H1 (cell line): ENCODE data around the gene ADO.

Experiments used
- BCL11A ChIP-seq, 2 experiments: IDR thresholded peaks; one replicate each; pipeline ENCODE4 v1.6.1; 2011; ENCODE audit warnings: low read depth in 2 of 2, low read length in 2 of 2, mild to moderate bottlenecking in 2 of 2
- BRCA1 ChIP-seq: IDR thresholded peaks from 2 replicates; pipeline ENCODE4 v1.6.1; 2012; ENCODE audit warnings: low read depth, low read length, improper control_type of control experiment
- CREB1 ChIP-seq: IDR thresholded peaks from 2 replicates; pipeline ENCODE4 v1.6.1; 2012; ENCODE audit warnings: inconsistent platforms
- CTCF ChIP-seq, 3 experiments: IDR thresholded peaks; 1 replicate in 2 of 3; 2 replicates in 1 of 3; pipeline versions ENCODE4 v1.5.1 to v1.6.1; 2011; ENCODE audit warnings: low read length in 3 of 3, mild to moderate bottlenecking in 3 of 3, inconsistent platforms in 2 of 3, low read depth in 1 of 3, moderate library complexity in 1 of 3; ENCODE audit not compliant: insufficient read depth in 1 of 3; ENCODE audit errors: control extremely low read depth in 1 of 3
- E2F6 ChIP-seq: IDR thresholded peaks from 2 replicates; pipeline ENCODE4 v1.6.1; 2012; ENCODE audit warnings: inconsistent platforms
- EP300 ChIP-seq, 2 experiments: IDR thresholded peaks; 1 replicate in 1 of 2; 2 replicates in 1 of 2; pipeline ENCODE4 v1.6.1; 2011 to 2012; ENCODE audit warnings: low read depth in 2 of 2, low read length in 2 of 2, mild to moderate bottlenecking in 2 of 2, borderline replicate concordance in 1 of 2, inconsistent platforms in 1 of 2, moderate library complexity in 1 of 2
- POLR2A ChIP-seq, 2 experiments: IDR thresholded peaks; 1 replicate in 1 of 2; 2 replicates in 1 of 2; pipeline ENCODE4 v1.6.1; 2011; ENCODE audit warnings: low read depth in 2 of 2, low read length in 2 of 2, mild to moderate bottlenecking in 2 of 2; ENCODE audit errors: control extremely low read depth in 1 of 2
- POLR2AphosphoS5 ChIP-seq: IDR thresholded peaks from 2 replicates; pipeline ENCODE4 v1.6.1; 2011; ENCODE audit warnings: low read depth, low read length
- RFX5 ChIP-seq: IDR thresholded peaks from 2 replicates; pipeline ENCODE4 v1.6.1; 2011; ENCODE audit warnings: low read depth, low read length, improper control_type of control experiment, borderline replicate concordance
- SP2 ChIP-seq: IDR thresholded peaks from 2 replicates; pipeline ENCODE4 v1.6.1; 2012; ENCODE audit warnings: mild to moderate bottlenecking, low read length, inconsistent platforms
- TCF12 ChIP-seq: IDR thresholded peaks from 2 replicates; pipeline ENCODE4 v1.6.1; 2011; ENCODE audit warnings: low read depth, mild to moderate bottlenecking, low read length
- TEAD4 ChIP-seq: IDR thresholded peaks from 2 replicates; pipeline ENCODE4 v1.6.1; 2012; ENCODE audit warnings: low read depth, low read length, inconsistent platforms, mixed read lengths
- USF2 ChIP-seq: IDR thresholded peaks from 2 replicates; pipeline ENCODE4 v1.6.1; 2011; ENCODE audit warnings: low read length, improper control_type of control experiment
- ZNF274 ChIP-seq: IDR thresholded peaks from 2 replicates; pipeline ENCODE4 v1.7.0; 2012; ENCODE audit warnings: low read length, borderline replicate concordance; ENCODE audit errors: extremely low read depth

GRCh38 chr10:62792261-62792660, 12.3 kb upstream of the ADO start:
- TF ChIP-seq EP300 (IDR thresholded peaks at IDR 0.05; ENCODE audit: borderline replicate concordance in 1 of 2, low read depth in 2 of 2, low read length in 2 of 2) (no peak), TCF12 (no peak), CTCF (IDR thresholded peaks at IDR 0.05; ENCODE audit: control extremely low read depth in 1 of 3, insufficient read depth in 1 of 3, low read depth in 1 of 3, low read length in 3 of 3) (no peak), SP2 (no peak), POLR2AphosphoS5 (no peak), POLR2A (IDR thresholded peaks at IDR 0.05; ENCODE audit: control extremely low read depth in 1 of 2, low read depth in 2 of 2, low read length in 2 of 2) (no peak), BCL11A (IDR thresholded peaks at IDR 0.05; ENCODE audit: low read depth in 2 of 2, low read length in 2 of 2) (no peak), RFX5 (no peak), ZNF274 (no peak), USF2 (no peak), BRCA1 (no peak), CREB1 (no peak), E2F6 (no peak), TEAD4 (no peak)
